Stimulated activated CD4-positive, alpha-beta T cell treated with anti-CD3 and anti-CD28 coated beads, Interleukin-1b, Interleukin-23, amount 100 ng/mL, for 48 hours (primary cell): ENCODE data around the gene DEPDC7.
"Not testable (repeated sequence)": the region's sequence is repeated elsewhere in the genome, so short reads cannot be mapped to it uniquely, and the experiment has no call there.

Source experiments
- DNase-seq: peaks from one replicate; pipeline ENCODE4 v3.0.0-alpha.2; 2020

DEPDC7 gene

DNA sequence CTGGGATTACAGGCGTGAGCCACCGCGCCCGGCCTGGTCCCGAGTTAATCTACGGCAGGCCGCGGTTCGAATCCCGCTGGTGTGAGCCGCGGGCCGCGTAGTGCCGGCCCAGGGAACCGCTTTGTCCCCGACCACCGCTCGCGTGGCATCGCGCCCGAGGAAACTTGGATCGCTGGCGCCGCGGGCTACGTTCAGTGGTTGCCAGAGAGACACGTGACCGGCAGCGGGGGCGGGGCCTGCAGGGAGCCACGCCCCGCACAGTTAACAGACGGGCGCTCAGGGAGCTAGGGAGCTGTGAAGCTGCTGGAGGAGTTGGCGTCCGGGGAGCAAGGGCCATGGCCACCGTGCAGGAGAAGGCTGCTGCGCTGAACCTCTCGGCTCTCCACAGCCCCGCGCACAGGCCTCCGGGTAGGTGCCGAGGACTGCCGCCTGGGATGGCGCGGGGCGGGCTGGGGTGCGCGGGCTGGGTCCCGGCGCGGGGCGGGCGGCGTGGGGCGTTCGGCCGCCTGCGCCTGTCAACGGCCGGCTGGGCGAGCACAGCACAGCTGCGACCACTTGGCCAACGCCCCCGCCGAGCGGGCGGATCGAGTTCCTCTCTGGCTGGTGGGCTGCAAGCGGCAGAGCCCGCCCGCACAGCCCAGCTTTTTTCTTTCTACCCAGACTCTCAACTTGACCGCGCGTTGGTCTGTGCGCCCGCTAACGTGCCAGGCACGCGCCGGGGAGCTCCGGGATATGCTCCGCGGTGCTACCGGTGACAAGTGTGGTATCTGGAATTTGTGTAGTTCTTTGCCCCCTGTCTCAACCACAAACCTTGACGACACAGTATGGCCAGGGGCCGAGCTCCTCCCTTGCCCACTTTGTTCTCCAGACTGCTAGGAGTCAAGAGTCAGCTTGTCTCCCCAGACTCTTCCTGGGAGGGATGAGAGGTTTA lies at the start of gene DEPDC7:
DEPDC7 (plus strand) TSS at position 258 of the 931 bp plus-strand sequence; CDS start at position 336, 78 bp downstream.
- DNase-seq, result peak; percentile 81

GRCh38 chr11:32968541-32968940 lies 47.1 kb upstream of the DEPDC7 start:
- DNase-seq, result no peak

- not testable (repeated sequence) for DNase-seq
Measured at GRCh38 chr11:32972233-32972632, 43.4 kb upstream of the DEPDC7 start.

- DNase-seq, result no peak
Measured at GRCh38 chr11:32972781-32973180, 42.9 kb upstream of the DEPDC7 start.

GRCh38 chr11:32982626-32983025 lies 33.1 kb upstream of the DEPDC7 start:
- no peak for DNase-seq

DNA sequence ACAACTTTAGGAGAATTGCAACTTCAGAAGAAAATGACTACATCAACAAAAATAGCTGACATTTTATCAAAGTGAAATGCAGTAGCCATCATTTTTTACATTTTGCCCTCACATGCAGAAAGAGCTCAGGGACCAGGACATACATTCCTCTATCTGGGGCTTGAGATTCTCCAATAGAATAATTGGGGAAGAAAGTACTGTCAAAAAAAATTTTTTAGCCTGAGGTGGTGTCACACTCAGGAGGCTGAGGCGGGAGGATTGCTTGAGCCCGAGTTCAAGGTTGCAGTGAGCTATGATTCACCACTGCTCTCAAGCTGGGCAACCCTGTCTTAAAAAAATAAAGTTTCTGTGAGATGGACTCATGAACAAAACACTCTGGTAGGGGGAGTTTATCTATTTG lies 32.2 kb upstream of the DEPDC7 start:
- no peak for DNase-seq

- no peak for DNase-seq
Measured at GRCh38 chr11:32985600-32985999, 30.1 kb upstream of the DEPDC7 start.

DNA sequence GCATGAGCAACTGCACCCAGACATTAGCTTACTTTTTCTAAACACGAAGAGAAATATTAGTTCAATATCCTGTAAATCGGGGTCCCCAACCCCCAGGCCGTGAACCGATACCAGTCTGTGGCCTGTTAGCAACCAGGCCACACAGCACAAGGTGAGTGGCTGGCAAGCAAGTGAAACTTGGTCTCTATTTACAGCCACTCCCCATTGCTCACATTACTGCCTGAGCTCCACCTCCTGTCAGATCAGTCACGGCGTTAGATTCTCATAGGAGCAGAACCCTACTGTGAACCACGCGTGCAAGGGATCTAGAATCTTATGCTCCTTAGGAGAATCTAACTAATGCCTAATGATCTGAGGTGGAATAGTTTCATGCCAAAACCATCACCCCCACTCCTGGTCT lies 27.8 kb upstream of the DEPDC7 start:
- DNase-seq, result no peak

DNA sequence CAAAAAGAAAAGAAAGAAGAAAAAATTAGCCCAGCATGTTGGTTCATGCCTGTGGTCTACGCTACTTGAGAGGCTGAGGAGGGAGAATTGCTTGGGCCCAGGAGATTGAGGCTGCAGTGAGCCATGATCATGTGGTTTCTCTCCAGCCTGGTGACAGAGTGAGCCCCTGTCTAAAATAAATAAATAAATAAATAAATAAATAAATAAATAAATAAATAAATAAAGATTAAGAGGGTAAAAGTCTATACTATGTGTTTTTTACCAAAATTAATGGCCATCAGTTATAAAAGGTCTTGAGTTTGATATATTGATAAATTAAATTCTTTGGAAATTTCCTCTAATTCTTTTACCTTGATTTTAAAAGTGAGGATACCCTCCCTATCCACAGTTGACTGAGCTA lies 25.2 kb upstream of the DEPDC7 start:
- DNase-seq, result no peak

DNA sequence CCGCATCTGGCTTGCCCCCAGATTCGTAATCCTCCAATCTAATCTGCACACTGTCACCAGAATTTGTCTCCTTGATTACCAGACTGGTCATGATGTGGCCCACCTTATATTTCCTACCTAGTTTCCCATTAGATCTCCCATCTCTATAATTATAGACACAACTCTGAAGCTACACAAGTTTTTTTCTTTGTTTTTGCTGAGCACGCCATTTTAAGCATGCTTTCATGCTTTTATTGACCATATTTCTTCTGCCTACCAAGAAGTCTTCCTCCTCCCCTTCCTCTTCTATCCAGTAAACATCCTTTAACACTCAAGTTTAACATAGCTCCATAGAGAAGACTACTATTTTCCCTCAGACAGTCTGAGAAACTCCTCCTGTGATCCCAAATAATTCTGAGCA lies 24.3 kb upstream of the DEPDC7 start:
- DNase-seq, result no peak

DNA sequence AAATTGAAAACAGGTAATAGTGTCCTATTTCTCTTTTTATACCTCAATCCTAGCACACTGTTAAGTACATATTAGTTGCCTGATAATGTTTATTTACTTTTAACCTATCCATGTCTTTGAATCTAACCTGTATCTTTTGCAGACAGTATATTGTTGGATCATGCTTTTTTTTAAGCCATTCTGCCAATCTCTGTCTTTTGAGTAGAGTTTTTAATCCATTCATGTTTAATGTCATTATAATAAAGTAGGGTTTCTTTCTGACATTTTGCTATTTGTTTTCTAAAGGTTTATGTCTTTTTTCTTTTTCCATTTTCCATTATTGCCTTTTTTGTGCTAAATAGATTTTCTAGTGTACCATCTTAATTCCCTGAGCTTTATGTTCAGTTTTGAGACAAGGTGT lies 23.8 kb upstream of the DEPDC7 start:
- DNase-seq, result no peak

GRCh38 chr11:33000181-33000580 lies 15.5 kb upstream of the DEPDC7 start:
- no peak for DNase-seq

DNA sequence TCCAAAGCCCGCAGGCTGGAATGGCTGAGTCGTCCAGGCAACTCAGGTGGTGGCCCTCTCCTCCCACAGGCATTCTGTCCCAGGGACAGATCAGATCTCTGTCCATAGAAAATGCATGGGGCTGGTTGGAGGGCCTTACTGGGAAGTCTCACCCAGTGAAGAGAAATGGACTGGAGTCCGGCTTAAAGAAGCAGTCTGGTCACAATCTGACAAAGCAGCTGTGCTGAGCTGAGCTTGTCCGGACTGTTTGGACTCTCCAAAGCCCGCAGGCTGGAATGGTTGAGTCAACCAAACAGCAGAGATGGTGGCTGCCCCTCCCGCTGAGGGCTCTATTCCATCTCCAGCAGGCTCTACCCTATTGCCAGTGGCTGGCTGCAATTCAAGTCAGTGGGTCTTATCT lies 14.4 kb upstream of the DEPDC7 start:
- no peak for DNase-seq

GRCh38 chr11:33001751-33002542 lies 13.7 kb upstream of the DEPDC7 start:
- DNase-seq, result no peak

GRCh38 chr11:33005175-33005574 lies 10.5 kb upstream of the DEPDC7 start:
- DNase-seq, result no peak

GRCh38 chr11:33006010-33006409 lies 9.7 kb upstream of the DEPDC7 start:
- no peak for DNase-seq

DNA sequence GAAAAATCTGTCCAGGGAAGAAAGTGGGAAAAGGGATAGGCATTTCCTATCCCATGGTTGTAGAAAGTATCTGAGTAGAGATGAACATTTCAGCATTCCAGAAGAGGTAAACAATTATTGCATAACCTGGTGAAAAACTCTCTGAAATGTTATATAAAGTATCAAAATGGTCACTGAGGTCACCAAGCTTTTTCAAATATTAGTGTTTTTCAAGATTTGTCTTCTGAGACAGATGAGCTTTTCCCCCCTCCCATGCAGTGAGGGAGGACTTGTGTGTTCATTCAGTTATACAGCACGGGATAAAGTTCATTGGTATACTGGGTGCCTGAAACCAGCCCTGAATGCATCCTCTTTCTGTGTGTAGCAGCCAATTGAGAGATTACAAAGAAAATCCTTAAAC lies 1.9 kb upstream of the DEPDC7 start:
- no peak for DNase-seq

DNA sequence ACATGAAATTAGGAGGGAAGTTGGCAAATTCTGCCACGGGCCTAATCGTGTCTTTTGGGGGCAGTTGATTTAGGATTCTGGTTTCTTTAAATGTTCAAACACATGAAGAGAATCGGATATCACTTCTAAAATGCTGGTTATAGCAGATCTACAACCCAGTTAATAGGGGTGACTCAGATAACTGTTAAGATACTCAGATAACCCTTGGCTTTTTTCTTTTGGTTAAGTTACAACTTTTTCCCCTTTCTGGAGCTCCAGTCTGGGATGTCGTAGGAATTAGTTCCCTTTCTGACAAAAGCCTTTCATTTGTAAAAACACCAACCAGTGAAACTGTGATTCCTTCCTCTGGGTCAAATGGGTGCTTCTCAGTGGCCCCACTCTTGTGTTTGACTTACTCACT lies 976 bp downstream of the DEPDC7 start:
- no peak for DNase-seq

DNA sequence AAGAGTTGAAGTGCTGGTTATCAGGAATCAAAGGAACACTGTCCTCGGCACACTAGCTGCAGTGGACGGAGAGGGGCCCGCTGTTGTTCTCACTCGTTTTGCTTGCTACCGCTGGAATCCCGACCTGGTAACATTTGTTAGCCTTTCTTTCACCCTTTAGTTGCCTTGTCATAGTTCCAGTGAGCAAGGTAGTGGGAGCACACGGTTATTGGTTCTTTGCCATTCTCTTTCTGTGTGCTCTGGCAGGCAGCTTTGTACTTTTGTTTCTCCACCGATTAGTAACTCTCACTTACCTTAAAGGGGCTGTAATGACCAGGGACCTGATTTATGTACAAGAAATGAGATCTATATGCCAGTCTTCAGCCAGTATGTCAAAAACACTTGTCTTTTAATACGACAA lies 1.8 kb downstream of the DEPDC7 start:
- DNase-seq, result no peak

GRCh38 chr11:33017965-33018364 lies 2.3 kb downstream of the DEPDC7 start:
- DNase-seq, result no peak

- DNase-seq, result no peak
Measured at GRCh38 chr11:33018840-33019239, 3.2 kb downstream of the DEPDC7 start.

- no peak for DNase-seq
Measured at GRCh38 chr11:33021501-33021900, 5.8 kb downstream of the DEPDC7 start.

DNA sequence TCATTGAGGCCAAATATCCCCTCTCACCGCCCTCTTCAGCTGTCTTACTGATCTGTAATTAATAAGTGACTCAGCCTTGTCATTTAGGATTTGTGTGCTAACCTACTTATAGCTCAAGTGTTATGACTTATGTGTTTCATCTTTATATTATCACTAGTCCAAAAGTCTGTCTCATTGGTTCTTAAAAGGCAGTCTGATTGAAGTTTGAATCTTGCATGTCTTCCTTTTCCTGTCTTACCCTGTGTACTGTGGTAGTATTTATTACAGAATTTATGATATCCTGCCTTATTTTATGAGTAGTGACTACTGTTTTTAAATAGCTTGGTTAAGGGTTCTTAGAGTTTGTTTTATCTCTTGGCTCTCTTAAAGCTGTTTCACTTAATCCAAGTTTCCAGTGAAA lies 6.3 kb downstream of the DEPDC7 start:
- no peak for DNase-seq

DNA sequence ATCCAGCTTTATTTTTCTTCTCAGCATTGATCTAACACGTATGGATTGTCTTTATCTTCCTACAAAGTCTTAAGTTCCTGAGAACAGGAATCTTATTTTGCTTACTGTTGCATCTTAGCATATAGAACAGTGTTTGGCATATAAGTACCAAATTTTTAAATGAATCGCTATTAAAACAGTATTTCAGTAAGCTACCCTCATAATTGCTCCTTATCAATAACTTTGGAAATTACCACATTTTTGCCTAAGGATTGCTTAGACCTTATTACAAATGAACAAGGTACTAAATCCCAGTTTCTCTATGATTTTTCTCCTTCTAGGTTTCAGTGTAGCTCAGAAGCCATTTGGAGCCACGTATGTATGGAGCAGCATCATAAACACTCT lies 9.7 kb downstream of the DEPDC7 start:
- DNase-seq, result no peak
